ENCODE results near the gene ZNF319. TPM values are rescaled to one million over a fixed set of nuclear protein-coding genes. Genes with fewer than 3 reads are reported as not detected.
A peak's percentile ranks its signal among the peaks of the same experiment; 100 is the strongest.

The ZNF319 gene
- total and polyA plus RNA-seq, 2 of the 13 experiments (the other 11 are each of a cell fraction or from before 2014, with no cell fraction given): 2.4 to 3.6 TPM

GRCh38 chr16:58024486-58025350 is 24.2 kb upstream of the ZNF319 start (continued):
- peak; percentile 87 for TF ChIP-seq ZNF343 (CRISPR knock-in tag; IDR thresholded peaks at IDR 0.05)
- TF ChIP-seq KLF16 (CRISPR knock-in tag; IDR thresholded peaks at IDR 0.05): peak in 1 of 2 experiments; percentile 91; a peak in 2 of 4 replicates
- TF ChIP-seq SYNCRIP (IDR thresholded peaks at IDR 0.05; ENCODE audit: insufficient read depth, low read depth, low read length): no peak
- TF ChIP-seq PHB2 (IDR thresholded peaks at IDR 0.05; ENCODE audit: partially characterized antibody): no peak
- no peak; the same call in 1 of the 2 replicates for TF ChIP-seq ZNF7 (CRISPR knock-in tag; IDR thresholded peaks at IDR 0.05)
- TF ChIP-seq BRCA1 (CRISPR knock-in tag; IDR thresholded peaks at IDR 0.05): no peak; the same call in none of the 2 replicates
- no peak for TF ChIP-seq GPBP1L1 (CRISPR knock-in tag; IDR thresholded peaks at IDR 0.05)
- 0 out of 2 replicates have a peak, but pooled peaks have one; percentile 37 for TF ChIP-seq RAD21 (CRISPR knock-in tag; IDR thresholded peaks at IDR 0.05)
- no peak for TF ChIP-seq SNAPC5 (CRISPR knock-in tag; IDR thresholded peaks at IDR 0.05; ENCODE audit: borderline replicate concordance)
- TF ChIP-seq HNRNPH1 (optimal IDR thresholded peaks at IDR 0.05; ENCODE audit: low read depth, low read length): no peak
- peak; percentile 36 for TF ChIP-seq MNT (IDR thresholded peaks at IDR 0.05)
- TF ChIP-seq ZNF678 (CRISPR knock-in tag; IDR thresholded peaks at IDR 0.05): no peak; the same call in 1 of the 2 replicates
- no peak; the same call in 1 of the 2 replicates for TF ChIP-seq ZNF275 (CRISPR knock-in tag; IDR thresholded peaks at IDR 0.05; ENCODE audit: borderline replicate concordance)
- TF ChIP-seq TRIM22 (IDR thresholded peaks at IDR 0.05): no peak
- peak; percentile 91 for TF ChIP-seq TARDBP (CRISPR knock-in tag; IDR thresholded peaks at IDR 0.05)
- peak; percentile 63; the same call in 1 of the 2 replicates for TF ChIP-seq ZNF451 (CRISPR knock-in tag; IDR thresholded peaks at IDR 0.05)
- TF ChIP-seq XRCC5 (optimal IDR thresholded peaks at IDR 0.05; ENCODE audit: low read length): peak; percentile 92
- no peak for TF ChIP-seq RBAK (CRISPR knock-in tag; IDR thresholded peaks at IDR 0.05)
- TF ChIP-seq THAP9 (CRISPR knock-in tag; IDR thresholded peaks at IDR 0.05; ENCODE audit: borderline replicate concordance): peak; percentile 83; the same call in 1 of the 2 replicates
- TF ChIP-seq ZSCAN9 (CRISPR knock-in tag; IDR thresholded peaks at IDR 0.05; ENCODE audit: borderline replicate concordance): no peak; the same call in 1 of the 2 replicates
